ENCODE results near the gene CIAO3.
"Not testable (repeated sequence)": the region's sequence is repeated elsewhere in the genome, so short reads cannot be mapped to it uniquely, and the experiment has no call there.

CIAO3 gene

DNA sequence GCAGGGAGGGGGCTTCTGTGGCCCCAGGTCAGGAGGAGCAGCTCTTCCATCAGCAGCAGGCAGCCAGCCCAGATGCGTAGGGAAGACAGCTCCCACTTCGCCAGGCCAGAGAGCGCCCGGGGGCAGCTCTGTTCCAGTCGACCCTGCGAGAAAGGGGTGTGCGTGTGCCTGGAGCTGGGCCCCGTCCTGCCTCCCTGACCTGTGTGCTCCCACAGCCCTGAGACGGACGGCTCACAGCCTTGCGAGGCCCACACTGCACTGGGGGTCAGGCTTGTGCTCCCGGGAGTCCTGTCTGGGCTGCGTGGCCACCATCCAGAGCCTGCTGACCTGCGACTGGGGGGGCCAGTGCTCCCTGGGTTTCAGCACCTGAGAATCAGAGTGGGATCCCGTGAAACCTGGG, 19.3 kb upstream of the CIAO3 start:
- DNase-seq (ENCODE audit: low spot score) = no peak

- no peak for DNase-seq (ENCODE audit: low spot score)
Observed at GRCh38 chr16:759110-759910, 18.5 kb upstream of the CIAO3 start.

- no peak for DNase-seq (ENCODE audit: low spot score)
Observed at GRCh38 chr16:756428-756827, 15.6 kb upstream of the CIAO3 start.

DNA sequence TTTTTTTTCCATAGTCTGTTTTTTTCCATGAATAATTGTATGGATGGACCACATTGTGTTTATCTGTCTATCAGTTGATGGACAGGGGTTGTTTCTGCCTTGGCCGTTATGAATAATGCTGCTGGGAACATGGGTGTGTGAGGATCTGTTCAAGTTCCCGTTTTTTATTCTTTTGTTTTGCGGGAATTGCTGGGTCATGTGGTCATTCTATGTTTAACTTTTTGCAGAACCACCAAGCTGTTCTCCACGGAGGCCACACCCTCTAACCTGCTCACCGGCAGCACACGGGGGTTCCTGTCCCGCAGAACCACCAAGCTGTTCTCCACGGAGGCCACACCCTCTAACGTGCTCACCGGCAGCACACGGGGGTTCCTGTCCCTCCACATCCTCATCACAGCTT, 13.9 kb upstream of the CIAO3 start:
- no peak for DNase-seq (ENCODE audit: low spot score)

- DNase-seq (ENCODE audit: low spot score) = not testable (repeated sequence)
Observed at GRCh38 chr16:754121-754607, 13.4 kb upstream of the CIAO3 start.

- DNase-seq (ENCODE audit: low spot score) = no peak
Observed at GRCh38 chr16:752007-752312, 11.2 kb upstream of the CIAO3 start.

DNA sequence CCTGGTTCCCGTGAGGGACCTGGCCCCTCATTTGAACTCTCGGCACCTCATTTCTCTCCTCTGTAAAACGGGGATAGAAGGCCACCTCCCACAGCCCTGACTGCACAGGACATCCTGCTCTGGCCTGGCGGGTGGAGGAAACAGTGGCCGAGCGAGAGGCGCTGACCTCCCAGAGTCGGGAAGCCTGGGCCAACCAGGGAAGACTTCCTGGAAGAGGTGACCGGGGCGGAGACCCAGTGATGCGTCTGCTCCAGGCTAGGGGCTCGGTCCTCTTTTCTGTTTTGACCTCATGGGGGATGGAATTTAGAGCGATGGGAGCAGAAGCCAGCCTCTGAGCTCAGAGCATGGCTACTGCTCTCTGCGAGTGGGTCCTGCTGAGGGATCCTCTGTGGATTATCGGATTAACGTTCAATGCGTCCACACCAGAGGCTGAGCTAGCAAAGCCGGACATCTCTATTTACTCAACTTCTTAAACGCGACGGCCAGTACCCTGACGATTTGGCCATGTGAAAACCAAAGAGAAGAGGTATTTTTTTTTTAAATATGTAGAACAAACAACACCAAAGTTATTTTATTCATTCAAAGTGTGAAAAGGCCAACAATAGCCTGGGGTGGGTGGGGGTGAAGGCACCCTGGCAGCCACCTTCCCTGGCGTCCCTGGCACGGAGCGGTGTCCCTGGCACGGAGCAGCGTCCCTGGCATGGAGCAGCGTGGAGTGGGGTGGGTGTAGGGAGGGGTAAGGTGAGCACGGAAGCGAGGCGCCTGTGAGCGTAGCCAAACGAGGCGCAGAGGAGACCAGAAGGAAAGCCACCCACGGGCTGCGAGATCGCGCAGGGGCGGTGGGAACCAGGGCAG, 10.6 kb upstream of the CIAO3 start:
- DNase-seq (ENCODE audit: low spot score) = no peak

GRCh38 chr16:750485-750884, 9.7 kb upstream of the CIAO3 start:
- DNase-seq (ENCODE audit: low spot score) = no peak

GRCh38 chr16:749010-749409, 8.2 kb upstream of the CIAO3 start:
- no peak for DNase-seq (ENCODE audit: low spot score)

- no peak for DNase-seq (ENCODE audit: low spot score)
Observed at GRCh38 chr16:747978-748746, 7.4 kb upstream of the CIAO3 start.

- no peak for DNase-seq (ENCODE audit: low spot score)
Observed at GRCh38 chr16:746637-747036, 5.8 kb upstream of the CIAO3 start.

GRCh38 chr16:745739-746138, 4.9 kb upstream of the CIAO3 start:
- no peak for DNase-seq (ENCODE audit: low spot score)

DNA sequence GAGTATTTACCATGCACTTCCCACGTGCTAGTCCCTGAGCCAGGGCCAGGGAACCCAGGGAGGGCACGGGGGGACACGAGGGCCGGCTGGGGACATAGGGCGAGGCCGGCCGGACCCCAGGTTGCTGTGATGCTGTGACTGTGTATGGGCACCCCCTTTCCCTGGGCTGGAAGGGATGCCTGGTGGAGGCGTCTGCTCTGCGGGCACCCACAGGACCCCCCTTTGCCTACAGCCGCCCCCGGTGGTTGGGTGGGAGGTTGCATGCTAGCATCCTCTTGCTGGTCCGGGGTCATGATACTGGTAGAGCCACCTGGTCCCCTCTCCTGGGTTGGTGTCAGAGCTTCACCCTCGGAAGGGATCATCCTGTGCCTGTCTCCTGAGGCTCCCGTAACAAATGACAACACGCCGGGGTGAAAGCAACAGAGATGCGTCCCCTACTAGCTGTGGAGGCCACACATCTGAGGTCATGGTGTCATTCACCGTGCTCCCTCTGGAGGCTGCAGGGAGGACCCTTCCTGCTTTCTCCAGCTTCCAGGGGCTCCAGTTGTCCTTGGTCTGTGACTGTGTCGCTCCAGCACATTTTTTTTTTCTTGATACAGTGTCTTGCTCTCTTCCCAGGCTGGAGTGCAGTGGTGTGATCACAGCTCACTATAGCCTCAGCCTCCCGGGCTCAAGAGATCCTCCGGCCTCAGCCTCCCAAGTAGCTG, 3.1 kb upstream of the CIAO3 start:
- DNase-seq (ENCODE audit: low spot score) = no peak

- DNase-seq (ENCODE audit: low spot score) = not testable (repeated sequence)
Observed at GRCh38 chr16:742894-743293, 2.1 kb upstream of the CIAO3 start.

- no peak for DNase-seq (ENCODE audit: low spot score)
Observed at GRCh38 chr16:741986-742629, 1.3 kb upstream of the CIAO3 start.

DNA sequence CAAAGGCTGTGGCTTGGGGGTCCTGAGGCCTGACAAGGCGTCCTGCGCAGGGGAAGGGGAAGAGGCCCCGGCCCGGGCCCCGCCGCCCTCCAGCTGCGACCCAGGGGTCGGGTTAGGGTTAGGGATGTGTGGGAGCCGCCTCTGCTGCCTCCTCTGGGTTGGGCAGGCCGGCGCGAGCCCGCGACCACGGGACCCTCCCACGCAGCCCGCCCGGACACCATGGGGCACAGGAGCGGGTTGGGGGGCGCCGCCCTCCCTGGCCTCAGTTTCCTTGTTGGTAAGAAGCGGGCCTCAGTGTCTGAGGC, 386 bp downstream of the CIAO3 start:
- DNase-seq (ENCODE audit: low spot score) = no peak

- no peak for DNase-seq (ENCODE audit: low spot score)
Observed at GRCh38 chr16:739560-740458, 988 bp downstream of the CIAO3 start.

GRCh38 chr16:736936-737481, 3.8 kb downstream of the CIAO3 start:
- no peak for DNase-seq (ENCODE audit: low spot score)

- no peak for DNase-seq (ENCODE audit: low spot score)
Observed at GRCh38 chr16:735982-736453, 4.8 kb downstream of the CIAO3 start.
